ENCODE results near the gene IFT25. TPM values are rescaled to one million over a fixed set of nuclear protein-coding genes. Genes with fewer than 3 reads are reported as not detected.

The IFT25 gene
- total and polyA plus RNA-seq, 2 experiments from 2014 or later: 28.2 to 109 TPM

DNA sequence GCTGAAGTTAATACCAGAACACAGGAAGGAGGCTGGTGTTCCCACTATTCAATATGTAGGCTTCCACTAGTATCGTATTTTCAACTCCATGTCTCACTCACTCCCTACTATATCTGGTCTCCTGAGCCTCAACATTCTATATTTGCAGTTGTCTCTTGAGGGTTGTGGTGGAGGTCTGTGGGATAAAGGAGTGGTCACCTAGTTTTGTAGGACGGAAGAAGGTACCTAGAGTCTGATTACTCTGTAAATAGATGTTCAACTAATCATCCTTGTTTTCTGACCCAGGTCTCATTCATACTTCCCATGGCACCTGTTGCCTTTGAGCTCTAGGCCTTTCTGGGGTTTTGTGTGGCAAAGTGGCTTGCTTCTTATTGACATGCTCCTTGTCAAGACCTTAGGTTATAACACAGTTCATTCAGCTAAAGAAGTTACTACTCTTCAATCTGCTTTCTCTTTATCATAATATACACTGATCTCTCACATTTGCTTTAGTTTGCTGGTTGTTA, 18.1 kb downstream of the IFT25 start:
- Histone ChIP-seq H3K9me2 (ENCODE audit: insufficient read depth) (no peaks in the 10 kb centered on the region), H3K27me3 (ENCODE audit: insufficient read depth) (no peaks in the 10 kb centered on the region), H3K36me3 (ENCODE audit: insufficient read depth) (no peaks in the 10 kb centered on the region), H3F3A (replicated peaks; ENCODE audit: low read depth) (no peaks in the 10 kb centered on the region), H3K27ac (ENCODE audit: low read depth) (no peak overlapping the region), H3K4me2 (no peak overlapping the region), H3K79me2 (replicated peaks; ENCODE audit: insufficient read depth) (no peaks in the 10 kb centered on the region), H2AFZ (no peak overlapping the region), H3K4me1 (ENCODE audit: insufficient read depth) (no peaks in the 10 kb centered on the region), H3K4me3 (no peak overlapping the region), H4K20me1 (replicated peaks; ENCODE audit: insufficient read depth) (no peaks in the 10 kb centered on the region)
- TF ChIP-seq POLR2AphosphoS5 (IDR thresholded peaks at IDR 0.05; ENCODE audit: low read depth): no peak
- TF ChIP-seq CREB1 (CRISPR knock-in tag; IDR thresholded peaks at IDR 0.05; ENCODE audit: low read depth): no peak
- no peak for TF ChIP-seq ZNF114 (CRISPR knock-in tag; IDR thresholded peaks at IDR 0.05)
- no peak for TF ChIP-seq NANOG (IDR thresholded peaks at IDR 0.05; ENCODE audit: borderline replicate concordance)
- TF ChIP-seq, protein P1, sequence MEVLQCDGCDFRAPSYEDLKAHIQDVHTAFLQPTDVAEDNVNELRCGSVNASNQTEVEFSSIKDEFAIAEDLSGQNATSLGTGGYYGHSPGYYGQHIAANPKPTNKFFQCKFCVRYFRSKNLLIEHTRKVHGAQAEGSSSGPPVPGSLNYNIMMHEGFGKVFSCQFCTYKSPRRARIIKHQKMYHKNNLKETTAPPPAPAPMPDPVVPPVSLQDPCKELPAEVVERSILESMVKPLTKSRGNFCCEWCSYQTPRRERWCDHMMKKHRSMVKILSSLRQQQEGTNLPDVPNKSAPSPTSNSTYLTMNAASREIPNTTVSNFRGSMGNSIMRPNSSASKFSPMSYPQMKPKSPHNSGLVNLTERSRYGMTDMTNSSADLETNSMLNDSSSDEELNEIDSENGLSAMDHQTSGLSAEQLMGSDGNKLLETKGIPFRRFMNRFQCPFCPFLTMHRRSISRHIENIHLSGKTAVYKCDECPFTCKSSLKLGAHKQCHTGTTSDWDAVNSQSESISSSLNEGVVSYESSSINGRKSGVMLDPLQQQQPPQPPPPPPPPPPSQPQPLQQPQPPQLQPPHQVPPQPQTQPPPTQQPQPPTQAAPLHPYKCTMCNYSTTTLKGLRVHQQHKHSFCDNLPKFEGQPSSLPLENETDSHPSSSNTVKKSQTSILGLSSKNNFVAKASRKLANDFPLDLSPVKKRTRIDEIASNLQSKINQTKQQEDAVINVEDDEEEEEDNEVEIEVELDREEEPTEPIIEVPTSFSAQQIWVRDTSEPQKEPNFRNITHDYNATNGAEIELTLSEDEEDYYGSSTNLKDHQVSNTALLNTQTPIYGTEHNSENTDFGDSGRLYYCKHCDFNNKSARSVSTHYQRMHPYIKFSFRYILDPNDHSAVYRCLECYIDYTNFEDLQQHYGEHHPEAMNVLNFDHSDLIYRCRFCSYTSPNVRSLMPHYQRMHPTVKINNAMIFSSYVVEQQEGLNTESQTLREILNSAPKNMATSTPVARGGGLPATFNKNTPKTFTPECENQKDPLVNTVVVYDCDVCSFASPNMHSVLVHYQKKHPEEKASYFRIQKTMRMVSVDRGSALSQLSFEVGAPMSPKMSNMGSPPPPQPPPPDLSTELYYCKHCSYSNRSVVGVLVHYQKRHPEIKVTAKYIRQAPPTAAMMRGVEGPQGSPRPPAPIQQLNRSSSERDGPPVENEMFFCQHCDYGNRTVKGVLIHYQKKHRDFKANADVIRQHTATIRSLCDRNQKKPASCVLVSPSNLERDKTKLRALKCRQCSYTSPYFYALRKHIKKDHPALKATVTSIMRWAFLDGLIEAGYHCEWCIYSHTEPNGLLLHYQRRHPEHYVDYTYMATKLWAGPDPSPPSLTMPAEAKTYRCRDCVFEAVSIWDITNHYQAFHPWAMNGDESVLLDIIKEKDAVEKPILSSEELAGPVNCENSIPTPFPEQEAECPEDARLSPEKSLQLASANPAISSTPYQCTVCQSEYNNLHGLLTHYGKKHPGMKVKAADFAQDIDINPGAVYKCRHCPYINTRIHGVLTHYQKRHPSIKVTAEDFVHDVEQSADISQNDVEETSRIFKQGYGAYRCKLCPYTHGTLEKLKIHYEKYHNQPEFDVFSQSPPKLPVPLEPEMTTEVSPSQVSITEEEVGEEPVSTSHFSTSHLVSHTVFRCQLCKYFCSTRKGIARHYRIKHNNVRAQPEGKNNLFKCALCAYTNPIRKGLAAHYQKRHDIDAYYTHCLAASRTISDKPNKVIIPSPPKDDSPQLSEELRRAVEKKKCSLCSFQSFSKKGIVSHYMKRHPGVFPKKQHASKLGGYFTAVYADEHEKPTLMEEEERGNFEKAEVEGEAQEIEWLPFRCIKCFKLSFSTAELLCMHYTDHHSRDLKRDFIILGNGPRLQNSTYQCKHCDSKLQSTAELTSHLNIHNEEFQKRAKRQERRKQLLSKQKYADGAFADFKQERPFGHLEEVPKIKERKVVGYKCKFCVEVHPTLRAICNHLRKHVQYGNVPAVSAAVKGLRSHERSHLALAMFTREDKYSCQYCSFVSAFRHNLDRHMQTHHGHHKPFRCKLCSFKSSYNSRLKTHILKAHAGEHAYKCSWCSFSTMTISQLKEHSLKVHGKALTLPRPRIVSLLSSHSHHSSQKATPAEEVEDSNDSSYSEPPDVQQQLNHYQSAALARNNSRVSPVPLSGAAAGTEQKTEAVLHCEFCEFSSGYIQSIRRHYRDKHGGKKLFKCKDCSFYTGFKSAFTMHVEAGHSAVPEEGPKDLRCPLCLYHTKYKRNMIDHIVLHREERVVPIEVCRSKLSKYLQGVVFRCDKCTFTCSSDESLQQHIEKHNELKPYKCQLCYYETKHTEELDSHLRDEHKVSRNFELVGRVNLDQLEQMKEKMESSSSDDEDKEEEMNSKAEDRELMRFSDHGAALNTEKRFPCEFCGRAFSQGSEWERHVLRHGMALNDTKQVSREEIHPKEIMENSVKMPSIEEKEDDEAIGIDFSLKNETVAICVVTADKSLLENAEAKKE (CRISPR knock-in tag; IDR thresholded peaks at IDR 0.05): no peak
- TF ChIP-seq ZNF331 (CRISPR knock-in tag; IDR thresholded peaks at IDR 0.05; ENCODE audit: low read depth): no peak
- TF ChIP-seq, protein P2, sequence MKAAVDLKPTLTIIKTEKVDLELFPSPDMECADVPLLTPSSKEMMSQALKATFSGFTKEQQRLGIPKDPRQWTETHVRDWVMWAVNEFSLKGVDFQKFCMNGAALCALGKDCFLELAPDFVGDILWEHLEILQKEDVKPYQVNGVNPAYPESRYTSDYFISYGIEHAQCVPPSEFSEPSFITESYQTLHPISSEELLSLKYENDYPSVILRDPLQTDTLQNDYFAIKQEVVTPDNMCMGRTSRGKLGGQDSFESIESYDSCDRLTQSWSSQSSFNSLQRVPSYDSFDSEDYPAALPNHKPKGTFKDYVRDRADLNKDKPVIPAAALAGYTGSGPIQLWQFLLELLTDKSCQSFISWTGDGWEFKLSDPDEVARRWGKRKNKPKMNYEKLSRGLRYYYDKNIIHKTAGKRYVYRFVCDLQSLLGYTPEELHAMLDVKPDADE (IDR thresholded peaks at IDR 0.05): no peak
- no peak for TF ChIP-seq EZH2 (IDR thresholded peaks at IDR 0.05; ENCODE audit: low read depth, unreplicated experiment)
- Mint-ChIP-seq H3K9me3 (no peaks in the 10 kb centered on the region; the same call in 2 of the 3 replicates), H3K4me3 (no peak overlapping the region), H3K27ac (no peak overlapping the region), H3K27me3 (ENCODE audit: insufficient read depth, low read depth, poor library complexity) (peaks cover 2% of the 10 kb centered on the region), H3K4me1 (no peaks in the 10 kb centered on the region), H3K36me3 (ENCODE audit: low read depth) (peaks cover 8% of the 10 kb centered on the region; the same call in 2 of the 3 replicates)
- ATAC-seq (no peak), DNase-seq (ENCODE audit: low spot score) (no peak)

All from GM23338 (cell line).